HepG2 (cell line): ENCODE results near the gene AUNIP. TPM values are rescaled to one million over a fixed set of nuclear protein-coding genes. Genes with fewer than 3 reads are reported as not detected.

ENCODE experiments used
- ATAC-seq: fragments of 200-7000 bp; cut with Tn5 transposase; 3 replicates; pipeline ENCODE4 v1.9.1; 2020; ENCODE audit warnings: mild to moderate bottlenecking, moderate library complexity
- BruUV-seq: library from RNA; stranded (reverse); fragments of 400-500 nt; replicated peaks from 2 replicates; lab custom pipeline; 2021; lab: Mats Ljungman, UMichigan
- CTCF ChIA-PET: fragments of 300-600 bp; formaldehyde crosslinking; extraction: SDS; loops from one replicate; lab custom pipeline; 2021; ENCODE audit warnings: low total read pairs, inconsistent platforms, low intra/inter-chr PET ratio; lab: Yijun Ruan, JAX
- POLR2A ChIA-PET: fragments of 350-600 bp; sonication (Branson Sonifier 250); formaldehyde crosslinking; loops from one replicate; lab custom pipeline; 2020; ENCODE audit warnings: antibody characterized with exemption, inconsistent platforms; lab: Yijun Ruan, JAX
- DNase-seq: peaks from one replicate; pipeline ENCODE4 v3.0.0-alpha.2; 2015; ENCODE audit warnings: low spot score
- FAIRE-seq: peaks from 3 replicates; lab custom pipeline; 2011; peaks lifted over from hg19 to GRCh38; lab: Jason Lieb, UNC
- H2AFZ ChIP-seq: one replicate; pipeline ENCODE4 v1.6.1; 2011; ENCODE audit warnings: low read length, inconsistent platforms
- H3K27ac ChIP-seq: fragments of 300-600 bp; 3 replicates; pipeline ENCODE4 v1.8.0; 2011; ENCODE audit warnings: mixed run types, mild to moderate bottlenecking, mixed read lengths, low read length, inconsistent platforms; ENCODE audit not compliant: insufficient read depth; ENCODE audit errors: extremely low read length
- H3K27me3 ChIP-seq, 2 experiments: fragments of 200-600 bp in 1 of 2; 2 replicates in 1 of 2; 3 replicates in 1 of 2; pipeline versions ENCODE4 v1.6.0 to v1.8.0; 2011; ENCODE audit warnings: low read length in 2 of 2, mild to moderate bottlenecking in 2 of 2, moderate library complexity in 2 of 2, inconsistent platforms in 1 of 2; ENCODE audit not compliant: insufficient read depth in 2 of 2, control insufficient read depth in 1 of 2
- H3K36me3 ChIP-seq, 2 experiments: fragments of 200-600 bp in 1 of 2; replicated peaks in 1 of 2; 2 replicates in 1 of 2; 3 replicates in 1 of 2; pipeline versions ENCODE4 v1.5.1 to v1.8.0; 2011; ENCODE audit warnings: low read length in 2 of 2, inconsistent platforms in 1 of 2; ENCODE audit not compliant: insufficient read depth in 2 of 2, control insufficient read depth in 1 of 2
- H3K4me1 ChIP-seq: 2 replicates; pipeline ENCODE4 v1.5.1; 2012; ENCODE audit warnings: low read length, inconsistent platforms; ENCODE audit not compliant: insufficient read depth
- H3K4me2 ChIP-seq: 2 replicates; pipeline ENCODE4 v1.6.0; 2011; ENCODE audit warnings: low read depth, low read length, inconsistent platforms
- H3K4me3 ChIP-seq, 3 experiments: fragments of 200-600 bp in 1 of 3; sonication (generic), shearing (Covaris generic) in 1 of 3; replicated peaks in 1 of 3; 2 replicates each; pipeline ENCODE4 v1.5.1; 2011 to 2016; ENCODE audit warnings: low read length in 3 of 3, inconsistent platforms in 2 of 3, low read depth in 2 of 3, mild to moderate bottlenecking in 2 of 3, control low read depth in 1 of 3, mixed read lengths in 1 of 3; ENCODE audit not compliant: insufficient read depth in 1 of 3
- H3K79me2 ChIP-seq: one replicate; pipeline ENCODE4 v1.6.1; 2011; ENCODE audit warnings: low read length, inconsistent platforms; ENCODE audit not compliant: insufficient read depth
- H3K9ac ChIP-seq: 2 replicates; pipeline ENCODE4 v1.6.0; 2011; ENCODE audit warnings: mild to moderate bottlenecking, low read depth, low read length, inconsistent platforms; ENCODE audit not compliant: insufficient read depth
- H3K9me3 ChIP-seq: 2 replicates; pipeline ENCODE4 v1.5.1; 2012; ENCODE audit warnings: mild to moderate bottlenecking, low read length
- H4K20me1 ChIP-seq: 2 replicates; pipeline ENCODE4 v1.6.0; 2011; ENCODE audit warnings: inconsistent platforms, mild to moderate bottlenecking, low read length, moderate library complexity; ENCODE audit not compliant: insufficient read depth
- FOXA3 ChIP-seq: IDR thresholded peaks from 2 replicates; pipeline ENCODE4 v1.6.1; 2016; ENCODE audit warnings: missing genetic modification reagents, missing compliant biosample characterization
- FOXP1 ChIP-seq, 2 experiments: fragments of 450-650 bp in 1 of 2; IDR thresholded peaks; 2 replicates each; pipeline ENCODE4 v1.6.1; 2017 to 2018; ENCODE audit warnings: antibody characterized with exemption in 1 of 2
- KLF11 ChIP-seq: IDR thresholded peaks from 2 replicates; pipeline ENCODE4 v1.6.1; 2016; ENCODE audit warnings: missing compliant biosample characterization
- RARG ChIP-seq: sonication (generic); formaldehyde crosslinking; IDR thresholded peaks from 2 replicates; pipeline ENCODE4 v1.4.0; 2020; ENCODE audit warnings: low read depth, mild to moderate bottlenecking, missing genetic modification reagents
- TCF7L2 ChIP-seq: IDR thresholded peaks from 2 replicates; pipeline ENCODE4 v1.6.1; 2011; ENCODE audit warnings: mild to moderate bottlenecking, low read depth, low read length, moderate library complexity
- TRIM24 ChIP-seq: sonication (generic); formaldehyde crosslinking; IDR thresholded peaks from 2 replicates; pipeline ENCODE4 v1.8.0; 2022; ENCODE audit warnings: mild to moderate bottlenecking, missing genetic modification reagents
- YEATS4 ChIP-seq: sonication (generic); formaldehyde crosslinking; IDR thresholded peaks from 2 replicates; pipeline ENCODE4 v1.4.0; 2020; ENCODE audit warnings: missing genetic modification reagents, borderline replicate concordance
- ZNF567 ChIP-seq: sonication (generic); formaldehyde crosslinking; IDR thresholded peaks from 2 replicates; pipeline ENCODE4 v1.8.1; 2023; ENCODE audit warnings: mild to moderate bottlenecking, missing genetic modification reagents, borderline replicate concordance
- WGBS: methylation state at CpG from one replicate; pipeline ENCODE4 v1.1.6; 2017; ENCODE audit warnings: low lambda C conversion rate; 5-methylcytosine and 5-hydroxymethylcytosine counted together
- in situ Hi-C: cut with HindIII; loops from 2 replicates; pipeline ENCODE4 v1.10.0; 2017; ENCODE audit warnings: low pct_unique_long_range_greater_than_20kb; ENCODE audit not compliant: extremely low pct_ligation_motif_present
- intact Hi-C: fragments of 100-400 bp; cut with micrococcal nuclease; formaldehyde crosslinking; loops from one replicate; pipeline ENCODE4 v1.10.0; 2022; ENCODE audit not compliant: unreplicated experiment
- polyA plus RNA-seq, 8 experiments: library from polyadenylated mRNA; depleted of rRNA in 3 of 8; stranded (reverse) in 7 of 8; unstranded in 1 of 8; fragments of >200 nt; fragmentation: Illumina TruSeq in 4 of 8; extraction: Trizol in 4 of 8; gene quantifications; 2 replicates each; pipeline versions ENCODE4 v1.2.1 to v1.2.3, GENCODE V29; 2011 to 2016; ENCODE audit warnings: low read depth in 4 of 8, missing spikeins in 1 of 8, mixed read lengths in 1 of 8; ENCODE audit not compliant: insufficient read depth in 1 of 8
- total RNA-seq, 5 experiments: library from RNA; depleted of rRNA; stranded (reverse); fragments of >200 nt; fragmentation: Illumina TruSeq; extraction: Trizol; gene quantifications; 2 replicates each; pipeline ENCODE4 v1.2.3, GENCODE V29; 2016; ENCODE audit warnings: low read depth in 1 of 5
- TF ChIP-seq, protein P1 (sequence below): sonication (generic); formaldehyde crosslinking; IDR thresholded peaks from 2 replicates; pipeline ENCODE4 v1.8.1; 2023; ENCODE audit warnings: mild to moderate bottlenecking, missing genetic modification reagents
- TF ChIP-seq, protein P2 (sequence below): sonication (generic); formaldehyde crosslinking; IDR thresholded peaks from 2 replicates; pipeline ENCODE4 v1.4.0; 2020; ENCODE audit warnings: missing genetic modification reagents

Gene AUNIP
- total and polyA plus RNA-seq, 2 of the 13 experiments (the other 11 are each of a cell fraction or from before 2014, with no cell fraction given), result 3.8 to 12.3 TPM

DNA sequence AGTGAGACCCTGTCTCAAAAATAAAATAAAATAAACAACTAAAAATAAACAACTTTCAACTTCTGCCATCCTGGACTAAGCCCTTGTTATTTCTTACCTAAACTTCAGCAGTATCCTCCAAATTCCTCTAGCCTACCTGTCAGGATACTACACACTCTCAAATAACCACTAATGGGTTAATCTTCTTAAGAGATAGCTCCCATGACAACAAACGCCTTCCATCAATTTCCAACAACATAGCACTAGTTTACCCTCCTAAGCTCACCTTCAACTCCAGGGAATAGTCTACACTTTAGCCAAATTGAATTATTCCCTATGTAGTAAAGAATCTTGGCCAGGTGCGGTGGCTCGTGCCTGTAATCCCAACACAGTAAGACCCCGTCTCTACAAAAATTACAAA lies 11.3 kb downstream of the AUNIP start:
- Histone ChIP-seq H3K4me2 (no peak overlapping the region), H3K27ac (no peak overlapping the region), H4K20me1 (no peaks in the 10 kb centered on the region), H2AFZ (no peak overlapping the region), H3K36me3 (no peaks in the 10 kb centered on the region), H3K4me1 (no peaks in the 10 kb centered on the region), H3K27me3 (no peaks in the 10 kb centered on the region), H3K9ac (no peak overlapping the region), H3K4me3 (no peak overlapping the region), H3K9me3 (no peaks in the 10 kb centered on the region), H3K79me2 (peaks cover 50% of the 10 kb centered on the region)
- TF ChIP-seq ZNF567 (CRISPR knock-in tag) (no peak), FOXA3 (CRISPR knock-in tag) (no peak), FOXP1 (IDR thresholded peaks at IDR 0.05) (no peak), FOXP1 (CRISPR knock-in tag; IDR thresholded peaks at IDR 0.05) (no peak), TCF7L2 (no peak), RARG (CRISPR knock-in tag) (no peak), KLF11 (CRISPR knock-in tag) (no peak), TRIM24 (CRISPR knock-in tag) (no peak), YEATS4 (CRISPR knock-in tag) (no peak)
- TF ChIP-seq, protein P1, sequence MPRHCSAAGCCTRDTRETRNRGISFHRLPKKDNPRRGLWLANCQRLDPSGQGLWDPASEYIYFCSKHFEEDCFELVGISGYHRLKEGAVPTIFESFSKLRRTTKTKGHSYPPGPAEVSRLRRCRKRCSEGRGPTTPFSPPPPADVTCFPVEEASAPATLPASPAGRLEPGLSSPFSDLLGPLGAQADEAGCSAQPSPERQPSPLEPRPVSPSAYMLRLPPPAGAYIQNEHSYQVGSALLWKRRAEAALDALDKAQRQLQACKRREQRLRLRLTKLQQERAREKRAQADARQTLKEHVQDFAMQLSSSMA, result no peak
- TF ChIP-seq, protein P2, sequence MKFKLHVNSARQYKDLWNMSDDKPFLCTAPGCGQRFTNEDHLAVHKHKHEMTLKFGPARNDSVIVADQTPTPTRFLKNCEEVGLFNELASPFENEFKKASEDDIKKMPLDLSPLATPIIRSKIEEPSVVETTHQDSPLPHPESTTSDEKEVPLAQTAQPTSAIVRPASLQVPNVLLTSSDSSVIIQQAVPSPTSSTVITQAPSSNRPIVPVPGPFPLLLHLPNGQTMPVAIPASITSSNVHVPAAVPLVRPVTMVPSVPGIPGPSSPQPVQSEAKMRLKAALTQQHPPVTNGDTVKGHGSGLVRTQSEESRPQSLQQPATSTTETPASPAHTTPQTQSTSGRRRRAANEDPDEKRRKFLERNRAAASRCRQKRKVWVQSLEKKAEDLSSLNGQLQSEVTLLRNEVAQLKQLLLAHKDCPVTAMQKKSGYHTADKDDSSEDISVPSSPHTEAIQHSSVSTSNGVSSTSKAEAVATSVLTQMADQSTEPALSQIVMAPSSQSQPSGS (CRISPR knock-in tag), result no peak
- 87% methylated on average over 4 of the region's 4 CpGs for WGBS
- ChIA-PET CTCF (no interaction called here), POLR2A (no interaction called here)
- ATAC-seq (no peak), FAIRE-seq (no peak), DNase-seq (no peak)
- in situ Hi-C loops (no loop called here), intact Hi-C loops (no loop called here)
- BruUV-seq, result no TSS peak
